Spinal cord (tissue), 10 donors: ENCODE data around the gene RNF40. TPM values are rescaled to one million over a fixed set of nuclear protein-coding genes. Genes with fewer than 3 reads are reported as not detected.

Source experiments
- DNase-seq, 6 donors: peaks; one replicate each; pipeline versions ENCODE4 v3.0.0 to v3.0.0-alpha.2; 2013 to 2015; ENCODE audit warnings: low spot score in 6 of 6, low read depth in 4 of 6
- H3K27ac ChIP-seq: one replicate; pipeline ENCODE4 v1.5.1; 2013; ENCODE audit warnings: low read depth, low read length, control low read depth
- H3K27me3 ChIP-seq: one replicate; pipeline ENCODE4 v1.6.1; 2013; ENCODE audit warnings: low read length; ENCODE audit not compliant: control insufficient read depth, insufficient read depth
- H3K36me3 ChIP-seq: one replicate; pipeline ENCODE4 v1.6.1; 2013; ENCODE audit warnings: low read length; ENCODE audit not compliant: control insufficient read depth, insufficient read depth
- H3K4me1 ChIP-seq: one replicate; pipeline ENCODE4 v1.6.1; 2013; ENCODE audit warnings: low read length; ENCODE audit not compliant: control insufficient read depth, insufficient read depth
- H3K4me3 ChIP-seq: one replicate; pipeline ENCODE4 v1.5.1; 2013; ENCODE audit warnings: low read depth, low read length, control low read depth
- H3K9me3 ChIP-seq: one replicate; pipeline ENCODE4 v1.6.1; 2013; ENCODE audit warnings: low read length; ENCODE audit not compliant: control insufficient read depth, insufficient read depth
- WGBS: methylation state at CpG from one replicate; pipeline ENCODE4 v1.1.5; 2013; ENCODE audit warnings: missing lambda C conversion rate; ENCODE audit not compliant: insufficient coverage; 5-methylcytosine and 5-hydroxymethylcytosine counted together
- polyA plus RNA-seq, 2 donors: library from polyadenylated mRNA; unstranded; fragments of 120-200 nt; gene quantifications; one replicate each; pipeline ENCODE4 v1.2.1, GENCODE V29; 2013; ENCODE audit not compliant: insufficient read length in 2 of 2
- total RNA-seq, 2 donors: library from RNA; depleted of rRNA in 1 of 2; stranded (reverse); fragments of 120-200 nt in 1 of 2; fragments of >200 nt in 1 of 2; gene quantifications; one replicate each; pipeline versions ENCODE4 v1.2.3 to v1.2.4, GENCODE V29; 2013 to 2014
- donor health status: healthy.

The RNF40 gene
- total and polyA plus RNA-seq, 4 donors = 70.7 to 132 (median 115) TPM

DNA sequence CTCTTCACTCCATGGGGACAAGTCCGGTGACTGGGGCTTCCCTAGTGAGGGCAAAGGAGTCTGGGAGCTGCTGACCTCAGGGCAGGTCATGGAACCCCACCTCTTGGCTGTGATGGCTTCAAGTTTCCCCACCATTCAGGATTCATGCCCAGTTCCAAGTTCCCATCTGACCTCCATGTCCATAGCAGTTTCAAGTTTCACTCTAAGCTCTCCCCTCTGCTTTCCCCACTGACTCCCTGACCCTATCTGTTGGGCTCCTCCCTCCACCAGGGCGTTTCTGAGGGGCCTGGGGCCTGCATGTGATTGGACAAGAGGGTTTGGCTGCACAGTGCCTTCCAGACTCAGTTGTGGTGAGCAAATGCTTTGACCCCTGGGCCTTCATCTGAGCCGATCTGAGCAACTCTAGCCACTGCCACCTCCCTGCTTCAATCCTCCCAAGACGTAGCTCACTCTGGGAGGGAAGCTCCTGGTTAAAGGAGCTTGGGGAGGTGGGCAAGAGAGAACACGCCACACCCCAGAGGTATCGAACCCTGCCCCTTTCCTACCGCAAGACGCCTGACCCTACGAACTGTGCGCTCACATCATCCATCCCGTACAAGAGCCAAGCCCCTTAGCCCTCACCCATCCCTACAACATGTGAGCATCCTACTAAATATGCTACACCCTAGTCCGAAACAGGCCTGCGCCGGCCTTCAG lies 16.6 kb downstream of the RNF40 start:
- peaks cover 68% of the 10 kb centered on the region for H3K36me3 ChIP-seq
- 82% methylated on average over 11 of the region's 14 CpGs for WGBS
- H3K27me3 ChIP-seq = no peaks in the 10 kb centered on the region
- H3K4me3 ChIP-seq = no peak overlapping the region
- no peaks in the 10 kb centered on the region for H3K9me3 ChIP-seq
- DNase-seq = peak in 1 of 6 donors; percentile 7
- peaks cover 32% of the 10 kb centered on the region for H3K4me1 ChIP-seq
- no peak overlapping the region for H3K27ac ChIP-seq

- DNase-seq = peak in 1 of 6 donors; percentile 1
- Histone ChIP-seq H3K4me1 (peaks cover 27% of the 10 kb centered on the region), H3K27ac (no peak overlapping the region), H3K36me3 (peaks cover 68% of the 10 kb centered on the region), H3K27me3 (no peaks in the 10 kb centered on the region), H3K4me3 (no peak overlapping the region), H3K9me3 (no peaks in the 10 kb centered on the region)
- WGBS = 94% methylated on average over 3 of the region's 6 CpGs
Measured at GRCh38 chr16:30779596-30779995, 17.5 kb downstream of the RNF40 start.

DNA sequence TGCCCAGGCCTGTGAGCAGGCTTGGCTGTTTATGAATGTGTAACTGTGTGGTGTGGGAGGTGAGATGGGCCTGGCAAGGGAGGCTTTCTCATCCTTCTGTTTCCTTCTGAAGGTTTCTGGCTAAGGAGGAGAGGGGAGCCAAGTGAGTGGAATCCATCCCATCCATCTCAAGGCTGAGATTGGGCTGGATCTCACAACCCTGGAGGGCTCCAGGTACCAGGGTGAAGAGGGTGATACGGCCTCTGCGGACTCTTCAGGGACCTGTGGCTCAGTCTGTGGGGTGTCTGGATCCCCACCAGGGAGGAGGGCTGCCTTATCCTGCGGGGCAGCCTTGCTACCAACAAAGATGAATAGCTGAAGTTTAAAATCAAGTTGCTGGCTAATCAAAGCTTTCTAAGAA lies 17.9 kb downstream of the RNF40 start:
- H3K9me3 ChIP-seq = no peaks in the 10 kb centered on the region
- H3K27me3 ChIP-seq = no peaks in the 10 kb centered on the region
- no peak overlapping the region for H3K27ac ChIP-seq
- DNase-seq = peak in 1 of 6 donors; percentile 1
- no peak overlapping the region for H3K4me3 ChIP-seq
- WGBS = 91% methylated on average over 3 of the region's 3 CpGs
- H3K4me1 ChIP-seq = peaks cover 26% of the 10 kb centered on the region
- H3K36me3 ChIP-seq = peaks cover 66% of the 10 kb centered on the region

DNA sequence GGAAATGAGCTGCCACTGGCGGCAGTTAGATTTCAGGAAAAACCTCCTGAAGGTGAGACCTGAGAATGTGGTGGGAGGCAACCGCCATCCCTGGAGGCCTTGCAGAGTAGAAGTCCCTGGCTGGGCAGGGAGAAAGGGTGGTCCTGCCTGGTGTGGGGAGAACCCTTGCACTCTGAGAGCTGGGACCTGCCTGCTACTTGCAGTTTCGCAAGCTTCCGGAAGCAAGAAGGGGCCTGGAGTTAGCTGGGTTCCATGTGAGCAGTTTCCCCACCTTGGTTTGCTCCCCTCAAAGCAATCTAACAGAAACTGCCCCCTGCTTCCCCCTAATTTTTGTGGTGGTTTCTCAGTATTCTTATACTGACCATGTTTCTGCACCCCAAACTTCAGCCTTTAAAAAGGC lies 18.4 kb downstream of the RNF40 start:
- Histone ChIP-seq H3K27me3 (no peaks in the 10 kb centered on the region), H3K9me3 (no peaks in the 10 kb centered on the region), H3K4me1 (peaks cover 28% of the 10 kb centered on the region), H3K27ac (no peak overlapping the region), H3K4me3 (no peak overlapping the region), H3K36me3 (peaks cover 69% of the 10 kb centered on the region)
- DNase-seq = no peak
- 89% methylated on average over 2 of the region's 4 CpGs for WGBS

GRCh38 chr16:30782486-30783279 lies 20.6 kb downstream of the RNF40 start:
- Histone ChIP-seq H3K27ac (no peak overlapping the region), H3K36me3 (peaks cover 65% of the 10 kb centered on the region), H3K9me3 (no peaks in the 10 kb centered on the region), H3K4me1 (peaks cover 27% of the 10 kb centered on the region), H3K27me3 (no peaks in the 10 kb centered on the region), H3K4me3 (no peak overlapping the region)
- no peak for DNase-seq
- 97% methylated on average over 59 of the region's 63 CpGs for WGBS

DNA sequence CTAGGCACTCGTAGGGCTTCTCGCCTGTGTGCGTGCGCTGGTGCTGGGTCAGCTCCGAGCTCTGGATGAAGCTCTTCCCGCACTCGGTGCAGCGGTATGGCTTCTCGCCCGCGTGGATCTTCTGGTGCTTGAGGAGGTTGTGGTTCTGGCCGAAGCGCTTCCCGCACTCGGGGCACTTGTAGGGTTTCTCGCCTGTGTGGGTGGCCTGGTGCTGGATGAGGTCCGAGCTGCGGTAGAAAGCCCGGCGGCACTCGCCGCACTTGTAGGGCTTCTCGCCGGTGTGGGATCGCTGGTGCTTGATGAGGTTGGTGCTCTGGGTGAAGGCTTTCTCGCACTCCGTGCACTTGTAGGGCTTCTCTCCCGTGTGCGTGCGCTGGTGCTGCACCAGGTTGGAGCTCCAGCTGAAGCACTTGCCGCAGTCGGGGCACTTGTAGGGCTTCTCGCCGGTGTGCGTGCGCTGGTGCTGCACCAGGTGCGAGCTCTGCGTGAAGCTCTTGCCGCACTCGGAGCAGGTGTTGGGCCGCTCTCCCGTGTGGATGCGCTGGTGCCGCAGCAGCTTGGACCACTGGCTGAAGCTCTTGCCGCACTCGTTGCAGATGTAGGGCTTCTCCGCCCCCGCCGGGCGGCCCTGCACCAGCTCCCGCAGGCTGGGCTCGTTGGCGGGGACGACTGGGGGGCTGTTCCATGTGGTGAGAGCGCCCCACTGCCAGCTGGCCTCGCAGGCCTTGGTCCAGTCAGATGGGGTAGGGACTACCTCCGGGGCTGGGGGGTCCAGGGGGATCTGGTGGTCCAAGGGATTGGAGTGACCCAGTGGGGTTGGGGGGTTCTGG lies 21.4 kb downstream of the RNF40 start:
- Histone ChIP-seq H3K4me3 (no peak overlapping the region), H3K27ac (no peak overlapping the region), H3K4me1 (peaks cover 28% of the 10 kb centered on the region), H3K9me3 (no peaks in the 10 kb centered on the region), H3K36me3 (peaks cover 57% of the 10 kb centered on the region), H3K27me3 (no peaks in the 10 kb centered on the region)
- 94% methylated on average over 54 of the region's 57 CpGs for WGBS
- peak in 1 of 6 donors; percentile 1 for DNase-seq

- Histone ChIP-seq H3K4me1 (peaks cover 28% of the 10 kb centered on the region), H3K4me3 (no peak overlapping the region), H3K36me3 (peaks cover 51% of the 10 kb centered on the region), H3K27ac (no peak overlapping the region), H3K9me3 (no peaks in the 10 kb centered on the region), H3K27me3 (no peaks in the 10 kb centered on the region)
- 89% methylated on average over 18 of the region's 18 CpGs for WGBS
- no peak for DNase-seq
Measured at GRCh38 chr16:30784215-30784614, 22.1 kb downstream of the RNF40 start.

GRCh38 chr16:30785126-30786106 lies 23.3 kb downstream of the RNF40 start:
- H3K4me3 ChIP-seq = peak overlapping the region; percentile 97
- H3K27ac ChIP-seq = peak overlapping the region; percentile 76
- no peaks in the 10 kb centered on the region for H3K9me3 ChIP-seq
- no peaks in the 10 kb centered on the region for H3K27me3 ChIP-seq
- H3K4me1 ChIP-seq = peaks cover 28% of the 10 kb centered on the region
- peaks cover 43% of the 10 kb centered on the region for H3K36me3 ChIP-seq
- no peak for DNase-seq
- 94% methylated on average over 4 of the region's 7 CpGs for WGBS
